DOHH2 (cell line): Measurements from ENCODE around the gene INPP4B.

ENCODE experiments used
- CTCF ChIP-seq: fragments of 200-600 bp; sonication (generic); IDR thresholded peaks from one replicate; pipeline ENCODE4 v1.5.1; 2014; ENCODE audit warnings: antibody characterized with exemption, mild to moderate bottlenecking, low read depth, low read length; ENCODE audit not compliant: poor library complexity, severe bottlenecking
- EZH2phosphoT487 ChIP-seq: fragments of 200-600 bp; sonication (generic); IDR thresholded peaks from 2 replicates; pipeline ENCODE4 v1.6.1; 2017; ENCODE audit warnings: borderline replicate concordance, mild to moderate bottlenecking, antibody characterized with exemption, low read length, moderate library complexity, mixed read lengths

GRCh38 chr4:142549248-142549647, 296.9 kb downstream of the INPP4B start:
- TF ChIP-seq CTCF, result no peak
- no peak for TF ChIP-seq EZH2phosphoT487
